ENCODE measurements around the gene U2AF2.

The U2AF2 gene

DNA sequence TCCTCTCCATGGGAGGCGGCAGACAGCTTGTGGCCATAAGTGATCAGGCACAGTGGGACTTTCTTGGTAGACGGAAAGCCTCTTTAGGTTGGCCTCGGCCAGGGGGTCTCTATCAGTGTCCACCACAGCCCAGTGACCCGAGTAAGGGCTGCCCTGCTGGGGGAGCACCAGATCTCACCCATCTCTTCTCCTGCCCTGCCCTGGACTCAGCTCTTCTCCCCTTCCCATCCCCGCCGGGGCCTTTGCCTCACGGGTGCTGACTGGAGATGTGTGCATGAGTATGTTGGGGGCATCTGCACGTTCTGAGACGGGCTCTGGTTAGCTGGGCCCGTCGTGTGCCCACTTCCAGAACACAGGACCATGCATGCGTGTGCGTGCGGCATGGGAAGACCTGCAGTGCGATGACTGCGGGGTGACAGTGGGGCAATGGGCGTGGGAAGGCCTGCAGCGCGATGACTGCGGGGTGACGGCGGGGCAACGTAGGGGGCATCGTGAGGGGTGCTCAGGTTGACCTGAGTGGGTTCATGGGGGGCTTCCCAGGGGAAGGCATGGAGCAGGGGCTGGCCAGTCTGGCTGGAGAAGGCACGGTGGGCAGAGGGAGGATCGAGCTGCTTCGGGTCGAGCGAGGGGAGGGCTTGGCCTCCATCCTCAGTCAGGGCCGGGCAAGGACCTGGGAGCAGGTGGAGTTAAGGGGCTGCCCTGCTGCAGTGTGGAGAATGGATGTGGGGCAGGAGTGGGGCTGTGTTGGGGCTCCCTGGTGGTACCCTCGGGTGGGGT is 36.1 kb downstream of the U2AF2 start:
- TF ChIP-seq CTCF (IDR thresholded peaks at IDR 0.05; ENCODE audit: insufficient read depth, low read length, poor library complexity, severe bottlenecking): no peak
- DNase-seq (ENCODE audit: extremely low read depth, insufficient read length): peak; percentile 14
- no peaks in the 10 kb centered on the region for H3K27me3 ChIP-seq (replicated peaks; ENCODE audit: control insufficient read depth, insufficient read depth, low read length)
- H3K4me3 ChIP-seq (replicated peaks; ENCODE audit: low read depth, low read length): no peak overlapping the region
- peaks cover 54% of the 10 kb centered on the region for H3K36me3 ChIP-seq (ENCODE audit: control insufficient read depth, insufficient read depth, low read length)

DNA sequence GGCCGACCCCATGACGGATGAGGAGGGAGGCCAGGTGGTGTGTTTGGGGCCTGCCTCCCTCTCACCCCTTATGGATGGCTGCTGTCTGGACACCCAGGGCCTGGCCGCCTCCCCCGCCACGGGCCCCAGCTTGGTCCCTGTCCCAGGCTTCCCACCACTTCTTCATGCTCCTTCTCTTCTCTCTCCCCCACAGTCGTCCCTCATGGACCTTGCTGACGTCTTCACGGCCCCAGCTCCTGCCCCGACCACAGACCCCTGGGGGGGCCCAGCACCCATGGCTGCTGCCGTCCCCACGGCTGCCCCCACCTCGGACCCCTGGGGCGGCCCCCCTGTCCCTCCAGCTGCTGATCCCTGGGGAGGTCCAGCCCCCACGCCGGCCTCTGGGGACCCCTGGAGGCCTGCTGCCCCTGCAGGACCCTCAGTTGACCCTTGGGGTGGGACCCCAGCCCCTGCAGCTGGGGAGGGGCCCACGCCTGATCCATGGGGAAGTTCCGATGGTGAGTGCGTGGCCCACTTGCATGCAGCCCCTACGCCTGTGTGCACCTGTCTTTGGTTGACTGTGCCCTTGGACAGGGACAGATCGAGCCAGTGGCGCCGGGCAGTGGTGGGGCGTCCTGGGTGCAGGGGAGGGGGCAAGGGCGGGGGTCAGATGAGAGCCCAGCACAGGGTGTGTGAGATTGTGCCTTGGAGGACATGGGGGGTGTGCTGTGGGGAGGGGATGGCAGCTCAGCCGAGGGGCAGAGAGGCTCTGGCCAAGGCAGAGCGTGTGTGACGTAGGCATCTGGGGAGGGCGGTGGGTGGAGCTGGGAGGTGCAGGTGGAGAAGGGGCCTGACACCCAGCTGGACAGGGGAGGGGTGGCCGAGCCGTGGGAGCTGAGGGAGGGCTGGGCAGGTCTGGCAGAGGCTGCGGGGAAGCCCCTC is 37.0 kb downstream of the U2AF2 start:
- Histone ChIP-seq H3K4me3 (replicated peaks; ENCODE audit: low read depth, low read length) (no peak overlapping the region), H3K36me3 (ENCODE audit: control insufficient read depth, insufficient read depth, low read length) (peaks cover 58% of the 10 kb centered on the region), H3K27me3 (replicated peaks; ENCODE audit: control insufficient read depth, insufficient read depth, low read length) (no peaks in the 10 kb centered on the region)
- no peak for TF ChIP-seq CTCF (IDR thresholded peaks at IDR 0.05; ENCODE audit: insufficient read depth, low read length, poor library complexity, severe bottlenecking)
- no peak for DNase-seq (ENCODE audit: extremely low read depth, insufficient read length)

DNA sequence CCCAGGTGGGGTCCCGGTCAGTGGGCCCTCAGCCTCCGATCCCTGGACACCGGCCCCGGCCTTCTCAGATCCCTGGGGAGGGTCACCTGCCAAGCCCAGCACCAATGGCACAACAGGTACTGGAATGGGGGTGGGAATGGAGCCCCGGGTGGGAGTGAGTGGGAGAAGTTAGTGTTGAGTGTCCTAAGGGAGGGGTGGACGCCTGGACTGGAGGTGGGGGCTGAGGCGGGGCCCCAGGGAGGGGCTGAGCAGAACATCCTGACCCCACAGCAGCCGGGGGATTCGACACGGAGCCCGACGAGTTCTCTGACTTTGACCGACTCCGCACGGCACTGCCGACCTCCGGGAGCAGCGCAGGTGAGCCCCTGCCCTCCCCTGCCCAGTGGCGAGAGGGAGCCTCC is 37.8 kb downstream of the U2AF2 start:
- TF ChIP-seq CTCF (IDR thresholded peaks at IDR 0.05; ENCODE audit: insufficient read depth, low read length, poor library complexity, severe bottlenecking): no peak
- peaks cover 56% of the 10 kb centered on the region for H3K36me3 ChIP-seq (ENCODE audit: control insufficient read depth, insufficient read depth, low read length)
- DNase-seq (ENCODE audit: extremely low read depth, insufficient read length): no peak
- H3K4me3 ChIP-seq (replicated peaks; ENCODE audit: low read depth, low read length): no peak overlapping the region
- no peaks in the 10 kb centered on the region for H3K27me3 ChIP-seq (replicated peaks; ENCODE audit: control insufficient read depth, insufficient read depth, low read length)

DNA sequence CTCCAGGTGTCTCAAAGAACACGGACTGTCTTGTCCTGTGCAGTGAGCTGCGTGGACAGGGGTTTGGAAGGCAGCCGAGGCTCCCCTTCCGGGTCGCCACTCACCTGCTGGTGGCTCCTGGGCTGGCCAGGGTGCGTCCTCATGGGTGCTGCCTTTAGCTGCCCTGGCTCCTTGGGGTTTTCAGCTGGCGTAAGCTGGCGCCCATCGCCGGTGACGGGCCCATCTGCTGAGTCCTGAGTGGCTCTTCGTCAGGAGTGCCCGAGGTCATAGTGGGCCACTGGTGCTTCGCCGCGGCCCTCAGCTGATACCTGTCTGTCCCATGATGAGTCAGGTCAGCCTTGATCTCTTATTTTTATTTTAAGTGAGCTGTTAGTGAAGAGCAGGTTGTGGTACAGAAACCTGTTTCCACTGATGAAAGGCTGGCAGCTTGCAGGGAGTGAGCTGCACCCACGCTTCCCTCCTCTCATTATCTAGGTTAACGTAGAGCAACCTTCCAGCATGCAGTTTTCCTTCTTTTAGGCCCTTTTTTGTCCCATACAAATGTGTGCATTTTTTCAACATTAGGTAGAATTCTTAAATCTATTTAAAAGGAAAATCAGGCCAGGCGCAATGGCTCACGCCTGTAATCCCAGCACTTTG is 38.6 kb downstream of the U2AF2 start:
- Histone ChIP-seq H3K4me3 (replicated peaks; ENCODE audit: low read depth, low read length) (no peak overlapping the region), H3K27me3 (replicated peaks; ENCODE audit: control insufficient read depth, insufficient read depth, low read length) (no peaks in the 10 kb centered on the region), H3K36me3 (ENCODE audit: control insufficient read depth, insufficient read depth, low read length) (peaks cover 52% of the 10 kb centered on the region)
- DNase-seq (ENCODE audit: extremely low read depth, insufficient read length): no peak
- no peak for TF ChIP-seq CTCF (IDR thresholded peaks at IDR 0.05; ENCODE audit: insufficient read depth, low read length, poor library complexity, severe bottlenecking)

DNA sequence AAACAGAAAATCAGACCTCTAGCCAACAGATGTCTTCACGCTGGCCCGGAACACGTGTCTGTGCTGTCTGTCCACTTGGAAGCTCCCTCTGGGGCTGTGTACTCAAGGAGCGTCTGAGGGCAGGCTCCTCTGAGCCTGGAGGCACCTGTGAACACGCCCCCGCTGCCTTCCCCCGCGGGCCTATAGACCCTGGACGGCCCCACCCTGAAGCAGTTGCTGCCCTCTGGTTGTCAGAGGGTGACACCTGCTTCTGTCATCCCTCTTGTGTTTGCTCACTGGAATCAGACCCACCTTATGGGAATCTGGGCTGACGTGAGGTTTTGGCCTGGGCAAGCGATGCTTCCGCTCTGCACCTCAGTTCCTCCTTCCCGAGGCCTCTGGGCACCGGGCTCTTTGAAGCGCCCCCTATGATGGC is 39.4 kb downstream of the U2AF2 start:
- Histone ChIP-seq H3K27me3 (replicated peaks; ENCODE audit: control insufficient read depth, insufficient read depth, low read length) (no peaks in the 10 kb centered on the region), H3K4me3 (replicated peaks; ENCODE audit: low read depth, low read length) (no peak overlapping the region), H3K36me3 (ENCODE audit: control insufficient read depth, insufficient read depth, low read length) (peaks cover 49% of the 10 kb centered on the region)
- DNase-seq (ENCODE audit: extremely low read depth, insufficient read length): no peak
- no peak for TF ChIP-seq CTCF (IDR thresholded peaks at IDR 0.05; ENCODE audit: insufficient read depth, low read length, poor library complexity, severe bottlenecking)
